Fibroblast of the aortic adventitia (primary cell): ENCODE measurements around the gene NAA16. TPM values are rescaled to one million over a fixed set of nuclear protein-coding genes. Genes with fewer than 3 reads are reported as not detected.
"Not testable (repeated sequence)": the region's sequence is repeated elsewhere in the genome, so short reads cannot be mapped to it uniquely, and the experiment has no call there.

Source experiments
- DNase-seq: peaks from one replicate; pipeline ENCODE4 v3.0.0-alpha.2; 2010; ENCODE audit warnings: low read depth
- H3K4me3 ChIP-seq: 2 replicates; pipeline ENCODE4 v1.5.1; 2011; ENCODE audit warnings: low read depth, mild to moderate bottlenecking, control low read depth, low read length, moderate library complexity
- total RNA-seq: library from RNA; depleted of rRNA; stranded (reverse); fragments of >200 nt; gene quantifications from 2 replicates; pipeline ENCODE4 v1.2.3, GENCODE V29; 2012; ENCODE audit warnings: low replicate concordance
- TF ChIP-seq, protein P1 (sequence below): IDR thresholded peaks from 2 replicates; pipeline ENCODE4 v1.5.1; 2011; ENCODE audit warnings: mild to moderate bottlenecking, low read length, control low read depth, inconsistent platforms; ENCODE audit not compliant: insufficient read depth

NAA16 gene
- total RNA-seq, 1 donor = 16.1 TPM

DNA sequence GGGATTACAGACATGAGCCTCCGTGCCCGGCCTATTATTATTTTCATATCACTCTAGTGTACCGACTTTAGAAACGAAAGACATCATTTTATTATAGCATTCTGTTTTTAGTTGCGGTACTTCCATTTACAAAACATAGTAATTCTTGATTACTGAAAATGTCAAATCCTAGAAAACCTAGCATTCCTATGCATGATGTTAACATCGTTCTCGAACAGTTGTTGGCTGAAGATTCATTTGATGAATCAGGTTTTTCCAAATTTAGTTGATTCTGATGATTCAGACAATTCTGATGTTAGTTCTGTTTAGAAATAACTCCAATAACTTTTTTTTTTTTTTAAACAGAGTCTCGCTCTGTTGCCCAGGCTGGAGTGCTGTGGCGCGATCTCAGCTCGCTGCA, 36.2 kb upstream of the NAA16 start:
- TF ChIP-seq, protein P1, sequence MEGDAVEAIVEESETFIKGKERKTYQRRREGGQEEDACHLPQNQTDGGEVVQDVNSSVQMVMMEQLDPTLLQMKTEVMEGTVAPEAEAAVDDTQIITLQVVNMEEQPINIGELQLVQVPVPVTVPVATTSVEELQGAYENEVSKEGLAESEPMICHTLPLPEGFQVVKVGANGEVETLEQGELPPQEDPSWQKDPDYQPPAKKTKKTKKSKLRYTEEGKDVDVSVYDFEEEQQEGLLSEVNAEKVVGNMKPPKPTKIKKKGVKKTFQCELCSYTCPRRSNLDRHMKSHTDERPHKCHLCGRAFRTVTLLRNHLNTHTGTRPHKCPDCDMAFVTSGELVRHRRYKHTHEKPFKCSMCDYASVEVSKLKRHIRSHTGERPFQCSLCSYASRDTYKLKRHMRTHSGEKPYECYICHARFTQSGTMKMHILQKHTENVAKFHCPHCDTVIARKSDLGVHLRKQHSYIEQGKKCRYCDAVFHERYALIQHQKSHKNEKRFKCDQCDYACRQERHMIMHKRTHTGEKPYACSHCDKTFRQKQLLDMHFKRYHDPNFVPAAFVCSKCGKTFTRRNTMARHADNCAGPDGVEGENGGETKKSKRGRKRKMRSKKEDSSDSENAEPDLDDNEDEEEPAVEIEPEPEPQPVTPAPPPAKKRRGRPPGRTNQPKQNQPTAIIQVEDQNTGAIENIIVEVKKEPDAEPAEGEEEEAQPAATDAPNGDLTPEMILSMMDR = no peak
- H3K4me3 ChIP-seq = no peak overlapping the region
- no peak for DNase-seq

DNA sequence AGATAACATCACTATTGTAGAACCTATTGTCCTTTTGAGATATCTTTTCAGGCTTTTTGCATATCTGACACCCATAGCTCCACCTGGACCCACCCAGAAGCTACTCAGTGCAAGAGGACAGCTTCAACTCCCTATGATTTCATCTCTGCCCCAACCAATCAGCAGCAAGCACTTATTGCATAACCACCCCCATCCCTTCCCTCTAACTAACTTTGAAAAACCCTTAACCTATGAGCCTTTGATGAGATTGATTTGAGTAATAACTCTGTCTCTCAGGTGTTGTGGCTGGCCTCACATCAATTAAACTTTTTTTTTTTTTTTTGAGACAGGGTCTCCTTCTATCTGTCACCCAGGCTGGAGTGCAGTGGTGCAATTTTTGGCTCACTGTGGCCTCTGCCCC, 34.2 kb upstream of the NAA16 start:
- TF ChIP-seq, protein P1 = no peak
- DNase-seq = no peak
- H3K4me3 ChIP-seq = no peak overlapping the region

DNA sequence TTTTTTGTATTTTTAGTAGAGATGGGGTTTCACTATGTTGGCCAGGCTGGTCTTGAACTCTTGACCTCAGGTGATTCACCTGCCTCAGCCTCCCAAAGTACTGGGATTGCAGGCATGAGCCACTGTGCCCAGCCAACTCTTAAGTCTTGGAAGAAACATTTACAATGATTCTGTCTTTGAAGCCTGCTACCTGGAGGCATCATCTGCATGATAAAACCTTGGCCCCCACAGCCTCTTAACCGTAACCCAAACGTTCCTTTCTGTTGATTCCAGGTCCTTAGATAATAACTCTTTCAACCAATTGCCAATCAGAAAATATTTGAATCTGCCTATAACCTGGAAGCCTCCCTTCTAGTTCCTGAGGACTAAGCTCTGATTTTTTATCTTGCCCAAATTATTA, 31.9 kb upstream of the NAA16 start:
- DNase-seq, H3K4me3 ChIP-seq: not testable (repeated sequence)

DNA sequence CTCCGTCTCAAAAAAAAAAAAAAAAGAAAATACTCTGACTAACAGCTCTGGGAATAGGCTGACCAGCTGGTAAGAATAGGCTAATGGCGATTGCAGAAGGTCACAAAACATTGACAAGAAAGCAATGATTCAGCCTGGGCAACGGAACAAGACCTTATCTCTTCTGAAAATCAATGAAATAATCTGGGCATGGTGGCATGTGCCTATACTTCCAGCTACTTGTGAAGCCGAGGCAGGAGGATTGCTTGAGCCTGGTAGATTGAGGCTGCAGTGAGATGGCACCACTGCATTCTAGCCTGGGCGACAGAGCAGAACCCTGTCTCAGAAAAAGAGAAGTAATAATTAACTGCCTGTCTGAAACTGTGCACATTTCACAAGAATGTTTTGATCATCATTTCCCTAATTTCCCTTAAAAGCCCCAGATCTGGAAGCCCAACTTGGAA, 28.9 kb upstream of the NAA16 start:
- no peak for DNase-seq
- TF ChIP-seq, protein P1 = no peak
- H3K4me3 ChIP-seq = no peak overlapping the region

DNA sequence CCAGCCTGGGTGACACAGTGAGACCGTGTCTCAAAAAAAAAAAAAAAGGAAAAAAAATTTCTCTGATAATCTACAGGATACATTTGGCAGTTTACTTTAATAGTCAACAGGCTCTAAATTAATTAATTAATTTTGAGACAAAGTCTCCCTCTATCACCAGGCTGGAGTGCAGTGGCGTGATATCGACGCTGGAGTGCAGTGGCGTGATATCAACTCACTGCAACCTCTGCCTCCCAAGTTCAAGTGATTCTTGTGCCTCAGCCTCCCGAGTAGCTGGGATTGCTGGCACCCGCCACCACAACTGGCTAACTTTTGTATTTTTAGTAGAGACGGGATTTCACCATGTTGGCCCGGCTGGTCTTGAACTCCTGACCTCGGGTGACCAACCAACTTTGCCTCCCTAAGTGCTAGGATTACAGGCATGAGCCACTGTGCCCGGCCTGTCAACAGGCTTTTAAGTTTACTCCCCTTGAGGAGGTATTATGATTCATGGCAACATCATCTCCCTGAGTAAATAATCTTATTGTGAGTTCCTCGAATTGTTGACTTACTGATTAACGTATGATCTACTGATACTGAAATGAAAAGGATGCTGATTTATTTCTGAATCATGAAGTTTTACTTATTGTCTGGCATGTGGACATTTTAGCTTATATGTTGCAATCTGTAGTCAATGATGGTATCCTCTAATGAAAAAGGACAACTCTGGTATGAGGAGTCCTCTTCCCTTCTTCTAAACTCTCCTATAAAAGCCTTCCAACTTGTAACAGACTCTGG, 26.4 kb upstream of the NAA16 start:
- H3K4me3 ChIP-seq = no peak overlapping the region
- DNase-seq = peak; percentile 89
- TF ChIP-seq, protein P1 = no peak

DNA sequence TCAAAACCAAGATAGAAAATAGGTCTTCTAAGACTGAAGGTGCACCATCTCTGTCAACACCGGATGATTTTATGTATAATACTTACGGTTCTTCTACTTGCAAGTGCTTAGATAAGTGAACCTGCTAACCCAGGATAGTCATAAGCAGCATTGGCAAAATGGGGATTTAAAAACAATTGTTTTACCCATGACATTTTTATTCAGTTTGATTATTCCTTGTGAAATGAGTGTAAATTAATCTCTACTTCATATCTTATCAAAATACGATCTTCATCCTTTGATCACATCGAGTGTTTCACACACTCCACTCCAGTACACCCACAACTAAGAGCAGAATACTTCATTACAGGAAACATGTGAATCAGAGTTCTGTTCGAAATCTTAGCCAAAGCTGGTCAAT, 24.7 kb upstream of the NAA16 start:
- no peak for DNase-seq
- TF ChIP-seq, protein P1 = no peak
- H3K4me3 ChIP-seq = no peak overlapping the region

DNA sequence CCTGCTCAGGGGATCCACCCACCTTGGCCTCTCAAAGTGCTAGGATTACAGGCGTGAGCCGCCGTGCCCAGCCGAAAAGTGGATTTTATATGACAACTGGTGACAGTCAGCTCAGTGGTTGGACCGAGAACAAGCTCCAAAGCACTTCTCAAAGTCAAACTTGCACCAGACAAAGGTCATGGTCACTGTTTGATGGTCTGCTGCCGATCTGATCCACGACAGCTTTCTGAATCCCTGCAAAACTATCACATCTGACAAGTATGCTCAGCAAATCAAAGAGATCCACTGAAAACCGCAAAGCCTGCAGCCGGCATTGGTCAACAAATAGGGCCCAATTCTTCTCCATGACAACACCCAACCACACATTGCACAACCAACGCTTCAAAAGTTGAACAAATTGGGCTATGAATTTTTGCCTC, 21.6 kb upstream of the NAA16 start:
- TF ChIP-seq, protein P1 = no peak
- no peak overlapping the region for H3K4me3 ChIP-seq
- DNase-seq = no peak
